H1 (cell line): ENCODE results near the gene NRP2. TPM values are rescaled to one million over a fixed set of nuclear protein-coding genes. Genes with fewer than 3 reads are reported as not detected.

Experiments
- EGR1 ChIP-seq: IDR thresholded peaks from 2 replicates; pipeline ENCODE4 v1.6.1; 2011; ENCODE audit warnings: low read depth, low read length, borderline replicate concordance
- EZH2 ChIP-seq: fragments of 200-600 bp; sonication (generic); IDR thresholded peaks from 2 replicates; pipeline ENCODE4 v1.7.1; 2012; ENCODE audit warnings: low read depth, mild to moderate bottlenecking, moderate library complexity, low read length, inconsistent platforms; ENCODE audit not compliant: severe bottlenecking
- HDAC2 ChIP-seq, 2 experiments: fragments of 300-600 bp in 1 of 2; sonication (generic) in 1 of 2; IDR thresholded peaks; 2 replicates each; pipeline ENCODE4 v1.6.1; 2011 to 2012; ENCODE audit warnings: low read depth in 2 of 2, low read length in 2 of 2, mild to moderate bottlenecking in 2 of 2, moderate library complexity in 2 of 2, borderline replicate concordance in 1 of 2, inconsistent platforms in 1 of 2
- polyA plus RNA-seq, 7 experiments: library from polyadenylated mRNA; depleted of rRNA in 3 of 7; stranded (reverse) in 5 of 7; unstranded in 2 of 7; fragments of >200 nt in 5 of 7; fragments of 200-250 nt in 2 of 7; gene quantifications; 1 replicate in 5 of 7; 2 replicates in 1 of 7; 4 replicates in 1 of 7; pipeline versions ENCODE4 v1.2.1 to v1.2.3, GENCODE V29; 2011 to 2013; ENCODE audit warnings: missing spikeins in 2 of 7, mixed read lengths in 2 of 7
- total RNA-seq: library from RNA; stranded (reverse); fragmentation: NEBNext Ultra II Directional; extraction: Animal tissue kit (Norgen Biotek cat#: 25700); gene quantifications from 2 replicates; pipeline ENCODE4 v1.2.1, GENCODE V29; 2021

NRP2 gene
- total and polyA plus RNA-seq, 2 of the 8 experiments (the other 6 are each of a cell fraction or from before 2014, with no cell fraction given) = 32.0 to 37.8 TPM

DNA sequence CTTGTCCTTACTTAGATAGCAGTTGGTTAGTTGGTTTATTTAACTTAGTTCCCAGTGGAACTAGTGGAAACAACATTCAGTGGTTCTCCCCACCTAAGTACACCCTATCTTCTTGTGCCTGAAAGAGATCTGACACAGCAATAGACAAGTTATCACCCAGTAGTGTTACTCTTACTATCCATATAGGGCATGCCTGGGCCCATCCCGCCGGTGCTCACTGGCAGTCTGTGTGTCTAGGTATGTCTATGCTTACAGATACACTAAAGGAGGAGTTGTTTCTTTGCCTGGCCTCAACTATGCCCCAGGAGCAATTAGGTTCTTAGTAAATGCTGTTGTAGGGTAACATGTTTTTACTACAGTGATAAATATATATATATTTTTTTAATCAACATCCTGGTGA is 12.0 kb upstream of the NRP2 start (continued):
- no peak for TF ChIP-seq EZH2
- no peak for TF ChIP-seq EGR1
- no peak for TF ChIP-seq HDAC2 (IDR thresholded peaks at IDR 0.05; ENCODE audit: borderline replicate concordance in 1 of 2, low read depth in 2 of 2, low read length in 2 of 2)
- TF ChIP-seq, all 59 proteins: peak for 0
